ENCODE data around the gene KCNH8. TPM values are rescaled to one million over a fixed set of nuclear protein-coding genes. Genes with fewer than 3 reads are reported as not detected.

Gene KCNH8
- total and polyA plus RNA-seq, 2 donors (not counting 1 experiment from before 2014, with no cell fraction given): under 0.01 TPM; not detected in 1

DNA sequence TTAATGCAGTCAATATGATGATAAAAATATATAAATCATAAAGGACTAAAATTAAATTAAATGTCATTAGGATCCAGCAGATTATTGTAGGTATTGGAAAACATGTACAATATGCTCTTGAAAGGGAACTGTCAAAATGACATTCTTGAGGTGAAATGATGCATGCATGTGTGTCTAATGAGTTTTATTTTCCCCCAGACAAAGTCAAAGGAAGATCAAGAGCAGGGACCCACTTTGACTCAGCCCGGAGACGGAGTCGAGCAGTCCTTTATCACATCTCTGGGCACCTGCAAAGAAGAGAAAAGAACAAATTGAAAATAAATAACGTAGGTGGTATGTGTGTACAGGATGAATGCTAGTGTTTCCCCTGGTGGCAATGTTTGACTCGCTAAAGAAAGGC is 194.1 kb downstream of the KCNH8 start:
- H3K36me3 ChIP-seq (ENCODE audit: control insufficient read depth, insufficient read depth, low read length): no peaks in the 10 kb centered on the region
- H3K27ac ChIP-seq (ENCODE audit: insufficient read depth, low read length): no peak overlapping the region
- H3K27me3 ChIP-seq (ENCODE audit: control insufficient read depth, insufficient read depth, low read length): no peaks in the 10 kb centered on the region
- no peaks in the 10 kb centered on the region for H3K79me2 ChIP-seq (ENCODE audit: control insufficient read depth, insufficient read depth, low read length)
- H3K9me3 ChIP-seq (ENCODE audit: control insufficient read depth, insufficient read depth, low read depth, low read length): no peaks in the 10 kb centered on the region
- no peaks in the 10 kb centered on the region for H4K20me1 ChIP-seq (ENCODE audit: control insufficient read depth, extremely low read depth, insufficient read depth, low read length)
- no peak for TF ChIP-seq EZH2 (IDR thresholded peaks at IDR 0.05; ENCODE audit: low read length, missing control alignments)
- TF ChIP-seq CTCF (conservative IDR thresholded peaks at IDR 0.05 in 1 of 2, IDR thresholded peaks at IDR 0.05 in 1 of 2; ENCODE audit: low read depth in 1 of 2, low read length in 2 of 2): no peak
- DNase-seq (ENCODE audit: low read depth in 2 of 2): no peak
- H3K4me3 ChIP-seq (replicated peaks in 1 of 4; ENCODE audit: control extremely low read depth in 1 of 4, insufficient read depth in 1 of 4, low read depth in 3 of 4, low read length in 4 of 4): no peak overlapping the region
- H3K9ac ChIP-seq (ENCODE audit: insufficient read depth, low read length): no peak overlapping the region
- H3K4me1 ChIP-seq (ENCODE audit: control insufficient read depth, extremely low read depth, insufficient read depth, low read length): no peaks in the 10 kb centered on the region
- H2AFZ ChIP-seq (ENCODE audit: low read length): no peak overlapping the region
- no peak overlapping the region for H3K4me2 ChIP-seq (ENCODE audit: extremely low read depth, insufficient read depth, low read length)

DNA sequence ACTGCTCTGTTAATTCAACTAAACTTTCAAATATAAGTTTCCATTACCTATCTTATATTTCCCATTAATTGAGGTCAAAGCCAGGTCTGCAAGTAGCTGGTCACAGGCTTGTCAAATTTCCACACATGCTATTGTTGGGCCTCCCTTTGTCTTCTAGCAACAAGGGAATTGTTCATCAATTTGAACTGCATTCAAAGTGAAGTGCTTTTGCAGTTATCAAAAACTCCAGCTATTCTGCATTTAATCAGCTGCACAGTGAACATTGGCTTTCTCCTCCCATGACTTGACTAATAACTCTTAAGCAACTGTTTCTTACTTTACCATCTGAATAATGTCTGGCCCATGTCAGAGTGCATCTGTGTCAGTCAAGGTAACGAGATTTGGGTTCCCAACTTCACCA is 198.4 kb downstream of the KCNH8 start:
- no peaks in the 10 kb centered on the region for H3K79me2 ChIP-seq (ENCODE audit: control insufficient read depth, insufficient read depth, low read length)
- TF ChIP-seq CTCF (conservative IDR thresholded peaks at IDR 0.05 in 1 of 2, IDR thresholded peaks at IDR 0.05 in 1 of 2; ENCODE audit: low read depth in 1 of 2, low read length in 2 of 2): no peak
- TF ChIP-seq EZH2 (IDR thresholded peaks at IDR 0.05; ENCODE audit: low read length, missing control alignments): no peak

GRCh38 chr3:19347671-19348070 is 199.4 kb downstream of the KCNH8 start:
- H3K4me3 ChIP-seq (replicated peaks in 1 of 4; ENCODE audit: control extremely low read depth in 1 of 4, insufficient read depth in 1 of 4, low read depth in 3 of 4, low read length in 4 of 4): no peak overlapping the region
- no peaks in the 10 kb centered on the region for H3K79me2 ChIP-seq (ENCODE audit: control insufficient read depth, insufficient read depth, low read length)
- H3K9ac ChIP-seq (ENCODE audit: insufficient read depth, low read length): no peak overlapping the region
- no peaks in the 10 kb centered on the region for H3K4me1 ChIP-seq (ENCODE audit: control insufficient read depth, extremely low read depth, insufficient read depth, low read length)
- H3K9me3 ChIP-seq (ENCODE audit: control insufficient read depth, insufficient read depth, low read depth, low read length): no peaks in the 10 kb centered on the region
- no peak overlapping the region for H3K4me2 ChIP-seq (ENCODE audit: extremely low read depth, insufficient read depth, low read length)
- no peak overlapping the region for H3K27ac ChIP-seq (ENCODE audit: insufficient read depth, low read length)
- no peak for DNase-seq (ENCODE audit: low read depth in 2 of 2)
- H2AFZ ChIP-seq (ENCODE audit: low read length): no peak overlapping the region
- H3K27me3 ChIP-seq (ENCODE audit: control insufficient read depth, insufficient read depth, low read length): no peaks in the 10 kb centered on the region
- TF ChIP-seq CTCF (conservative IDR thresholded peaks at IDR 0.05 in 1 of 2, IDR thresholded peaks at IDR 0.05 in 1 of 2; ENCODE audit: low read depth in 1 of 2, low read length in 2 of 2): no peak
- no peak for TF ChIP-seq EZH2 (IDR thresholded peaks at IDR 0.05; ENCODE audit: low read length, missing control alignments)
- H4K20me1 ChIP-seq (ENCODE audit: control insufficient read depth, extremely low read depth, insufficient read depth, low read length): no peaks in the 10 kb centered on the region
- no peaks in the 10 kb centered on the region for H3K36me3 ChIP-seq (ENCODE audit: control insufficient read depth, insufficient read depth, low read length)

More for the DNA sequence above, 198.4 kb downstream of the KCNH8 start:
- Histone ChIP-seq H2AFZ (ENCODE audit: low read length) (no peak overlapping the region), H3K4me2 (ENCODE audit: extremely low read depth, insufficient read depth, low read length) (no peak overlapping the region), H3K4me3 (replicated peaks in 1 of 4; ENCODE audit: control extremely low read depth in 1 of 4, insufficient read depth in 1 of 4, low read depth in 3 of 4, low read length in 4 of 4) (no peak overlapping the region), H3K9me3 (ENCODE audit: control insufficient read depth, insufficient read depth, low read depth, low read length) (no peaks in the 10 kb centered on the region), H3K27me3 (ENCODE audit: control insufficient read depth, insufficient read depth, low read length) (no peaks in the 10 kb centered on the region), H3K36me3 (ENCODE audit: control insufficient read depth, insufficient read depth, low read length) (no peaks in the 10 kb centered on the region), H4K20me1 (ENCODE audit: control insufficient read depth, extremely low read depth, insufficient read depth, low read length) (no peaks in the 10 kb centered on the region), H3K4me1 (ENCODE audit: control insufficient read depth, extremely low read depth, insufficient read depth, low read length) (no peaks in the 10 kb centered on the region), H3K27ac (ENCODE audit: insufficient read depth, low read length) (no peak overlapping the region), H3K9ac (ENCODE audit: insufficient read depth, low read length) (no peak overlapping the region)
- no peak for DNase-seq (ENCODE audit: low read depth in 2 of 2)

Measured in fibroblast of lung (primary cell).